Measurements from ENCODE around the gene HAUS1.

DNA sequence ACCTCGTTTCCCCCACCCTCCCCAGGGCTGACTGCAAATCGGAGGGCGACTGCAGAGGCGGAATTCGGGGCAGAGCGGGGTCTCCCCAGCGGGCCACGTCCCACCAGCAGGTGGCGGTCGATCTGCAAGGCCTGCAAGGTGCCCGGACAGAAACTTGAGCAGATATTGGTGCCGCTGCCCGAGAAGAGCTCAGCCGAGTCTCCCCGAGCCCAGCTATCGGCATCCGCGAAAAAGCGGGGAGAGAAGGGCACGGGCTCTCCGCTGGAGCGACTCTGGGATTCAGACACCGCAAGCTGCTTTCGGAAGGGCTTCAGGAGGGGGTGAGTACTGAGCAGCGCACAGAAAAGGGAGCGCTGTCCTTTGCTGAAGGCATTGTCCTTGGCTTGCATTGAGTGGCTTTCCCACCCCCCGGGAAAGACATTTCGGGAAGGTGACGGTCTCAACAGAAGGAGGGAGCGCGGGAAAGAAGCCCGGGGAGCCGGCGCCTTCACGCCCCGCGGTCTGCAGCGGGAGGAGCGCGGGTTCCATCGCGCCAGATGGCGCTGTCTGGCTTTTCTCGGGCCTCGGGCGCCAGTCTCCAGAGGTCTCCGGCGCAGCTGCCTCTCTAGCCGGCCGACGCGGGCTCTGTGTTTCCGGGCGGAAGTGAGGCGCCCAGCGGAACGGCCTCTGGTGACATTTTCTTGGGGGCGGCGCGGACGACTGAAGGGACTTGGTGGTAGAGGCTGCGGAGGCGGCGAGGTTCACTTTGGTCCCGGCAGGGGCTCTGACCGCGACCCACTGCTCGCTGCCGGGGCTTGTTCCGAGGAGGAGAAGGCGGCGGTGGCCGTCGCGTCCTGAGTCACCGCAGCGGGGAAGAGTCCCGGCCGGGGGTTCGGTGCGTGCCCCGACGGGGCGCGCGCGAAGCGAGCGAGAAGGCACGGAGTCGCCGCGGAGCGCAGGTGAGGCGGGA, 69.5 kb downstream of the HAUS1 start:
- TF ChIP-seq, protein P1, sequence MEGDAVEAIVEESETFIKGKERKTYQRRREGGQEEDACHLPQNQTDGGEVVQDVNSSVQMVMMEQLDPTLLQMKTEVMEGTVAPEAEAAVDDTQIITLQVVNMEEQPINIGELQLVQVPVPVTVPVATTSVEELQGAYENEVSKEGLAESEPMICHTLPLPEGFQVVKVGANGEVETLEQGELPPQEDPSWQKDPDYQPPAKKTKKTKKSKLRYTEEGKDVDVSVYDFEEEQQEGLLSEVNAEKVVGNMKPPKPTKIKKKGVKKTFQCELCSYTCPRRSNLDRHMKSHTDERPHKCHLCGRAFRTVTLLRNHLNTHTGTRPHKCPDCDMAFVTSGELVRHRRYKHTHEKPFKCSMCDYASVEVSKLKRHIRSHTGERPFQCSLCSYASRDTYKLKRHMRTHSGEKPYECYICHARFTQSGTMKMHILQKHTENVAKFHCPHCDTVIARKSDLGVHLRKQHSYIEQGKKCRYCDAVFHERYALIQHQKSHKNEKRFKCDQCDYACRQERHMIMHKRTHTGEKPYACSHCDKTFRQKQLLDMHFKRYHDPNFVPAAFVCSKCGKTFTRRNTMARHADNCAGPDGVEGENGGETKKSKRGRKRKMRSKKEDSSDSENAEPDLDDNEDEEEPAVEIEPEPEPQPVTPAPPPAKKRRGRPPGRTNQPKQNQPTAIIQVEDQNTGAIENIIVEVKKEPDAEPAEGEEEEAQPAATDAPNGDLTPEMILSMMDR (IDR thresholded peaks at IDR 0.05), result peak; percentile 67
- peak; percentile 49 for TF ChIP-seq EZH2 (IDR thresholded peaks at IDR 0.05)
- TF ChIP-seq EZH2phosphoT487 (IDR thresholded peaks at IDR 0.05), result no peak
